Right atrium auricular region (tissue), 2 donors: ENCODE measurements around the gene SLC1A7. TPM values are rescaled to one million over a fixed set of nuclear protein-coding genes. Genes with fewer than 3 reads are reported as not detected.

Source experiments
- DNase-seq: peaks from one replicate; pipeline ENCODE4 v3.0.0-alpha.2; 2019; ENCODE audit warnings: low spot score
- H3K27ac ChIP-seq, 2 donors: fragments of 200-600 bp; sonication (generic); 1 replicate in 1 of 2; 2 replicates in 1 of 2; pipeline ENCODE4 v1.5.1; 2016 to 2019
- H3K27me3 ChIP-seq, 2 donors: fragments of 200-600 bp; sonication (generic); one replicate each; pipeline versions ENCODE4 v1.5.1 to v1.6.0; 2017 to 2019
- H3K36me3 ChIP-seq: fragments of 200-600 bp; sonication (generic); one replicate; pipeline ENCODE4 v1.5.1; 2016
- H3K4me1 ChIP-seq, 2 donors: fragments of 200-600 bp; sonication (generic); one replicate each; pipeline versions ENCODE4 v1.5.1 to v1.6.0; 2017 to 2019
- H3K4me3 ChIP-seq, 2 donors: fragments of 200-600 bp; sonication (generic); 1 replicate in 1 of 2; 2 replicates in 1 of 2; pipeline ENCODE4 v1.5.1; 2017 to 2019; ENCODE audit warnings: mild to moderate bottlenecking in 1 of 2, moderate library complexity in 1 of 2
- H3K9me3 ChIP-seq, 2 donors: fragments of 200-600 bp; sonication (generic); one replicate each; pipeline ENCODE4 v1.5.1; 2019
- total RNA-seq, 2 donors: library from RNA; depleted of rRNA; stranded (reverse); fragments of >200 nt; gene quantifications; one replicate each; pipeline ENCODE4 v1.1.0, GENCODE V29; 2016
- TF ChIP-seq, protein P1 (sequence below), 2 donors: fragments of 200-600 bp; sonication (generic); IDR thresholded peaks; one replicate each; pipeline ENCODE4 v1.5.1; 2019; ENCODE audit warnings: antibody characterized with exemption in 2 of 2

The SLC1A7 gene
- total RNA-seq, 2 donors from 2014 or later, result 0.56 to 0.71 TPM

DNA sequence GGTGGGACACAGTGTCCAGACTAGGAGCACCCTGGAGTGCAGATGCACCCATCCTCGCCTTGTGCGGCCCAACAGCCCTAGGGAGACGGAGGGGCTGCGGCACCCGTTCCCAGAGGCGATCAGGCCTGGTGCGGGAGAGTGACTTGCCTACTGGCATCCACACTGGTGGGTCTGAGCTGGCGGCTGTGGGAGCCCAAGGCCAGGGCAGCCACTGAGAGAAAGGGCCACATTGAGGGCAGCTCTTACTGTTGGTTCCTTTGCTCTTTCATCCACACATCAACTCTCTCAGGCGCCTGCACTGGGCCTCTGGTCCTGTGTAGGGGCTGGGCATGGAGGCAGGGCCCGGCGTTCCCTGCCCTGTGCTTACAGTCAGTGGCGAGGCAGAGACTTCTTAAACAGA, 71.8 kb downstream of the SLC1A7 start:
- H3K27me3 ChIP-seq, result no peaks in the 10 kb centered on the region
- peaks cover 0 to 13% of the 10 kb centered on the region in 2 donors for H3K4me1 ChIP-seq
- DNase-seq, result no peak
- no peak overlapping the region for H3K4me3 ChIP-seq
- TF ChIP-seq, protein P1, sequence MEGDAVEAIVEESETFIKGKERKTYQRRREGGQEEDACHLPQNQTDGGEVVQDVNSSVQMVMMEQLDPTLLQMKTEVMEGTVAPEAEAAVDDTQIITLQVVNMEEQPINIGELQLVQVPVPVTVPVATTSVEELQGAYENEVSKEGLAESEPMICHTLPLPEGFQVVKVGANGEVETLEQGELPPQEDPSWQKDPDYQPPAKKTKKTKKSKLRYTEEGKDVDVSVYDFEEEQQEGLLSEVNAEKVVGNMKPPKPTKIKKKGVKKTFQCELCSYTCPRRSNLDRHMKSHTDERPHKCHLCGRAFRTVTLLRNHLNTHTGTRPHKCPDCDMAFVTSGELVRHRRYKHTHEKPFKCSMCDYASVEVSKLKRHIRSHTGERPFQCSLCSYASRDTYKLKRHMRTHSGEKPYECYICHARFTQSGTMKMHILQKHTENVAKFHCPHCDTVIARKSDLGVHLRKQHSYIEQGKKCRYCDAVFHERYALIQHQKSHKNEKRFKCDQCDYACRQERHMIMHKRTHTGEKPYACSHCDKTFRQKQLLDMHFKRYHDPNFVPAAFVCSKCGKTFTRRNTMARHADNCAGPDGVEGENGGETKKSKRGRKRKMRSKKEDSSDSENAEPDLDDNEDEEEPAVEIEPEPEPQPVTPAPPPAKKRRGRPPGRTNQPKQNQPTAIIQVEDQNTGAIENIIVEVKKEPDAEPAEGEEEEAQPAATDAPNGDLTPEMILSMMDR (IDR thresholded peaks at IDR 0.05), result no peak
- no peaks in the 10 kb centered on the region for H3K9me3 ChIP-seq
- H3K27ac ChIP-seq, result no peak overlapping the region
- H3K36me3 ChIP-seq, result no peaks in the 10 kb centered on the region

DNA sequence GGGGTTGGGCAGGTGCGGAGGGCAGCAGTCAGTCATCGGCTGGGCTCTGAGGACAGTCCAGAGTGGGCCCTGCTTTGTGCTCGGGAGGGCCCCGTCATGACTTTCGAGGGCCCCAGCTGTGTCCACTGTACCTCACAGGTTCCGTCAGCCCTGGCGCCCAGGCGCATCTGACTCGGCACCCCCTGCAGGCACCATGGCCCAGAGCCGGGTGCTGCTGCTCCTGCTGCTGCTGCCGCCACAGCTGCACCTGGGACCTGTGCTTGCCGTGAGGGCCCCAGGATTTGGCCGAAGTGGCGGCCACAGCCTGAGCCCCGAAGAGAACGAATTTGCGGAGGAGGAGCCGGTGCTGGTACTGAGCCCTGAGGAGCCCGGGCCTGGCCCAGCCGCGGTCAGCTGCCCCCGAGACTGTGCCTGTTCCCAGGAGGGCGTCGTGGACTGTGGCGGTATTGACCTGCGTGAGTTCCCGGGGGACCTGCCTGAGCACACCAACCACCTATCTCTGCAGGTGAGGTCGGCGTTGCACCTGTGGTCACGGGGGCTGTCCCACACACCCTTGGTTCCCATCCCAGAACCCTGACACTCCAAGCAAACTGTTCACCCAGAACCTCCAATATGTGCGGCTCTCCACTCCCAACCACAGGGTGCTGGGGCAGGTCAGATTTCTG, 72.6 kb downstream of the SLC1A7 start:
- Histone ChIP-seq H3K27ac (no peak overlapping the region), H3K36me3 (no peaks in the 10 kb centered on the region), H3K4me1 (peaks cover 0 to 13% of the 10 kb centered on the region in 2 donors), H3K4me3 (no peak overlapping the region), H3K9me3 (no peaks in the 10 kb centered on the region), H3K27me3 (no peaks in the 10 kb centered on the region)
- TF ChIP-seq, protein P1 (IDR thresholded peaks at IDR 0.05), result no peak
- DNase-seq, result peak; percentile 52

DNA sequence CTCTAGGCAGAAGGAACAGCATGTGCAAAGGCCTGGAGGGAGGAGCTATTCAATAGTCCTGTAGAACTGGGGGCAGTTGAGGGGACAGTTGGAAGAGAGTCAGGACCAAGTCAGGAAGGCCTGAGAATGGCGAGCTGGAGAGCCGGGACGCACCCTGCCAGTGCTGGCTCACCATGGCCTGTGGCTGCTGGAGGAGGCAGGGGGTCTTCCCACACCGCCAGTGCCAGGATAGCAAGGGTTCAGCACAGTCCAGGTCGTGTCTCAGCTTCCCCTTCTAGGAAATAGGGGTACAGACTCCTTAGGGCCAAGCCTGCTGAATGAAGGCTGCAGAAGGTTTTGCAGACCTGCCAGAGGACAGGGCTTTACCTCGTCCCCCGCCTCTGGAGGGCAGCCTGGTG, 73.2 kb downstream of the SLC1A7 start:
- DNase-seq, result no peak
- TF ChIP-seq, protein P1 (IDR thresholded peaks at IDR 0.05), result no peak
- no peaks in the 10 kb centered on the region for H3K36me3 ChIP-seq

DNA sequence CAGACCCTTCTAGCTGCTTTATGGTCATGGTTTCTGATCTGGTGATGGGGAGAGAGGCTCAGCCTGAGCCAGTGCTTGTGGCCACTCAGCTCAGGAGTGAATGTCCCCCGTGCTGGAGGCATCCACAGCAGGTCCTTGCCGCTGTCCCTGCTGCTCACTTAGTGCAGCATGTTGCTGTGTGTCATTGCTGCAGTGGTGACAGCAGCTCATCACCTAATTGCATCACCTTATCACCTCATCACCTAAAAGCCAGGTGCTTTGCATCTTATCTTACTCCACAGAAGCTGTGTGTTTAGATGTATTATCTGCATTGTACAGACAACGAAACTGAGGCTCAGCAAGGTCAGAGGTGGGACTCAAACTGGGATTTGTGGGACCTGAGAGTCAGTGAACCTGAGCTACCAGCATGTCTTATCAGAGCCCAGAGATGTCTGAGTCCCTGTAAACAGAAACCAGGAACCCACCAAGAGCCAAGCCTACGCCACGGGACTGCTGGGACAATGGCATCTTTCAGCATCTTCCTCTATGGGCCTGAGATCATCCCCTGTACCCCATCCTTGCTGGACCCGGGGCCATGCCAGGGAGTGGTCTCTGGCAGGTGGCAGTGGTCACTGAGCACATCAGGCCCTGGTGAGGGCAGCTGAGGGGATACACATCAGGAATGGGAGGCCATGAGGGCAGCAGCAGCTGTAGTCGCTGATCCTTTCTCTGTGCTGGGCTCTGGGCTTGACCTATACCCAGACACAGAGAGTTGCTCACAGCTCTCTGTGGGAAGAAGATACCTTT, 73.9 kb downstream of the SLC1A7 start:
- Histone ChIP-seq H3K27ac (no peak overlapping the region), H3K4me1 (peaks cover 0 to 13% of the 10 kb centered on the region in 2 donors), H3K9me3 (no peaks in the 10 kb centered on the region), H3K4me3 (no peak overlapping the region), H3K27me3 (no peaks in the 10 kb centered on the region), H3K36me3 (no peaks in the 10 kb centered on the region)
- DNase-seq, result peak; percentile 50
- TF ChIP-seq, protein P1 (IDR thresholded peaks at IDR 0.05), result no peak

More for the DNA sequence above, 73.2 kb downstream of the SLC1A7 start:
- Histone ChIP-seq H3K4me3 (no peak overlapping the region), H3K4me1 (peaks cover 0 to 13% of the 10 kb centered on the region in 2 donors), H3K9me3 (no peaks in the 10 kb centered on the region), H3K27me3 (no peaks in the 10 kb centered on the region), H3K27ac (no peak overlapping the region)

DNA sequence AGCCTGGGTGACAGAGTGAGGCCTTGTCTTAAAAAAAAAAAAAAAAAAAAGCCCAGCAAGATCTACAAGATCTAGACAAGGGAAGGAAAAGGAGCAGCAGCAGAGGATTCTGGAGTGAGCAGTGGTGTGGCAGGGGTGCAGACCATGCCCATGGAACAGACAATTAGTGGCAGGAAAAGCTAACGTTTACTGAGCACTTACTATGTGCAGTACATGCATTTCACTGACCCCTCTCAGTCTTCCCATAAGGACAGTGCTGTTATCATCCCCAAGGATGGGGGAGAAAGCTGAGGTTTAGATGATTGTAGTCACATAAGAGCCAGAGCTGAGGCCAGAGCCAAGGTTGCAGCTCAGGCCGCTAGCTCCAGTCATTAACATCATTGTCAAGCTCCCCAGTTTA, 74.6 kb downstream of the SLC1A7 start:
- Histone ChIP-seq H3K9me3 (no peaks in the 10 kb centered on the region), H3K4me3 (no peak overlapping the region), H3K27me3 (no peaks in the 10 kb centered on the region), H3K27ac (no peak overlapping the region), H3K4me1 (peaks cover 0 to 15% of the 10 kb centered on the region in 2 donors), H3K36me3 (no peaks in the 10 kb centered on the region)
- DNase-seq, result no peak
- TF ChIP-seq, protein P1 (IDR thresholded peaks at IDR 0.05), result no peak
